ENCODE measurements around the gene DDN.

DDN gene

GRCh38 chr12:48986720-48987291 lies 12.4 kb downstream of the DDN start:
- no peak overlapping the region for H3K18ac ChIP-seq (ENCODE audit: low read length)
- no peak overlapping the region for H3K9ac ChIP-seq (ENCODE audit: low read depth, low read length, poor library complexity)
- H3K27ac ChIP-seq (replicated peaks; ENCODE audit: low read length): no peak overlapping the region
- H3K27me3 ChIP-seq (ENCODE audit: control insufficient read depth in 3 of 3, insufficient read depth in 3 of 3, low read depth in 1 of 3, low read length in 3 of 3): peaks cover 35 to 86% (median 77%) of the 10 kb centered on the region in 3 experiments
- H3K4me3 ChIP-seq (ENCODE audit: low read length in 2 of 2): no peak overlapping the region
- no peak overlapping the region for H4K91ac ChIP-seq (ENCODE audit: low read depth, low read length, poor library complexity)
- H4K8ac ChIP-seq (ENCODE audit: low read depth, low read length): no peak overlapping the region
- H2BK12ac ChIP-seq (ENCODE audit: low read length): no peak overlapping the region
- H3K14ac ChIP-seq (ENCODE audit: low read length): no peak overlapping the region
- no peak overlapping the region for H3K4ac ChIP-seq (ENCODE audit: low read length)
- H3K23ac ChIP-seq (ENCODE audit: low read depth, low read length, poor library complexity): no peak overlapping the region
- no peaks in the 10 kb centered on the region for H3K9me3 ChIP-seq (replicated peaks in 1 of 2; ENCODE audit: control insufficient read depth in 2 of 2, insufficient read depth in 1 of 2, low read depth in 1 of 2, low read length in 2 of 2)
- peaks cover 14 to 18% of the 10 kb centered on the region in 2 donors for H3K4me1 ChIP-seq (ENCODE audit: control insufficient read depth in 2 of 2, insufficient read depth in 1 of 2, low read depth in 1 of 2, low read length in 2 of 2)
- H2BK120ac ChIP-seq (ENCODE audit: low read depth, low read length): no peak overlapping the region
- peak; percentile 93 for DNase-seq (ENCODE audit: low spot score)
- H3K36me3 ChIP-seq (replicated peaks in 1 of 2; ENCODE audit: control insufficient read depth in 2 of 2, insufficient read depth in 2 of 2, low read length in 2 of 2): no peaks in the 10 kb centered on the region
- peak overlapping the region; percentile 27 for H3K4me2 ChIP-seq (ENCODE audit: insufficient read depth, low read length, poor library complexity, severe bottlenecking)
- no peak overlapping the region for H2BK5ac ChIP-seq (ENCODE audit: low read length)
- H3K79me1 ChIP-seq (ENCODE audit: low read depth, low read length): no peaks in the 10 kb centered on the region
- H2BK15ac ChIP-seq (ENCODE audit: low read length): no peak overlapping the region
- WGBS, 2 donors (ENCODE audit: extremely low coverage in 2 of 2, insufficient read length in 2 of 2, insufficient replicate concordance in 1 of 2): no CpG with 5 or more reads among the region's 23 CpGs
- no peak overlapping the region for H2AK5ac ChIP-seq (ENCODE audit: low read depth, low read length)
- H2AFZ ChIP-seq (ENCODE audit: low read length): peak overlapping the region; percentile 83

GRCh38 chr12:48985901-48986300 lies 13.3 kb downstream of the DDN start:
- Histone ChIP-seq H2BK12ac (ENCODE audit: low read length) (no peak overlapping the region), H2BK5ac (ENCODE audit: low read length) (no peak overlapping the region), H3K36me3 (replicated peaks in 1 of 2; ENCODE audit: control insufficient read depth in 2 of 2, insufficient read depth in 2 of 2, low read length in 2 of 2) (no peaks in the 10 kb centered on the region), H3K23ac (ENCODE audit: low read depth, low read length, poor library complexity) (no peak overlapping the region), H3K4me3 (ENCODE audit: low read length in 2 of 2) (no peak overlapping the region), H2AFZ (ENCODE audit: low read length) (no peak overlapping the region), H4K91ac (ENCODE audit: low read depth, low read length, poor library complexity) (no peak overlapping the region), H3K4me1 (ENCODE audit: control insufficient read depth in 2 of 2, insufficient read depth in 1 of 2, low read depth in 1 of 2, low read length in 2 of 2) (peaks cover 14 to 21% of the 10 kb centered on the region in 2 donors), H3K18ac (ENCODE audit: low read length) (peak overlapping the region; percentile 5), H4K8ac (ENCODE audit: low read depth, low read length) (no peak overlapping the region), H3K14ac (ENCODE audit: low read length) (no peak overlapping the region), H2BK120ac (ENCODE audit: low read depth, low read length) (no peak overlapping the region), H3K9me3 (replicated peaks in 1 of 2; ENCODE audit: control insufficient read depth in 2 of 2, insufficient read depth in 1 of 2, low read depth in 1 of 2, low read length in 2 of 2) (peaks cover 0 to 2% of the 10 kb centered on the region in 2 donors), H3K4ac (ENCODE audit: low read length) (no peak overlapping the region), H3K9ac (ENCODE audit: low read depth, low read length, poor library complexity) (no peak overlapping the region), H2BK15ac (ENCODE audit: low read length) (no peak overlapping the region), H3K4me2 (ENCODE audit: insufficient read depth, low read length, poor library complexity, severe bottlenecking) (no peak overlapping the region), H3K79me1 (ENCODE audit: low read depth, low read length) (no peaks in the 10 kb centered on the region), H3K27ac (replicated peaks; ENCODE audit: low read length) (no peak overlapping the region), H3K27me3 (ENCODE audit: control insufficient read depth in 3 of 3, insufficient read depth in 3 of 3, low read depth in 1 of 3, low read length in 3 of 3) (peaks cover 43 to 88% (median 82%) of the 10 kb centered on the region in 3 experiments), H2AK5ac (ENCODE audit: low read depth, low read length) (no peak overlapping the region)
- no CpG with 5 or more reads among the region's 2 CpGs for WGBS, 2 donors (ENCODE audit: extremely low coverage in 2 of 2, insufficient read length in 2 of 2, insufficient replicate concordance in 1 of 2)
- DNase-seq (ENCODE audit: low spot score): no peak

- Histone ChIP-seq H3K79me1 (ENCODE audit: low read depth, low read length) (no peaks in the 10 kb centered on the region), H4K91ac (ENCODE audit: low read depth, low read length, poor library complexity) (no peak overlapping the region), H3K4me2 (ENCODE audit: insufficient read depth, low read length, poor library complexity, severe bottlenecking) (no peak overlapping the region), H2AK5ac (ENCODE audit: low read depth, low read length) (no peak overlapping the region), H2BK15ac (ENCODE audit: low read length) (no peak overlapping the region), H2BK5ac (ENCODE audit: low read length) (no peak overlapping the region), H3K27me3 (ENCODE audit: control insufficient read depth in 3 of 3, insufficient read depth in 3 of 3, low read depth in 1 of 3, low read length in 3 of 3) (peaks cover 45 to 88% (median 86%) of the 10 kb centered on the region in 3 experiments), H2BK120ac (ENCODE audit: low read depth, low read length) (no peak overlapping the region), H3K9me3 (replicated peaks in 1 of 2; ENCODE audit: control insufficient read depth in 2 of 2, insufficient read depth in 1 of 2, low read depth in 1 of 2, low read length in 2 of 2) (peaks cover 0 to 2% of the 10 kb centered on the region in 2 donors), H3K14ac (ENCODE audit: low read length) (no peak overlapping the region), H3K4ac (ENCODE audit: low read length) (no peak overlapping the region), H3K18ac (ENCODE audit: low read length) (peak overlapping the region; percentile 23), H4K8ac (ENCODE audit: low read depth, low read length) (no peak overlapping the region), H2AFZ (ENCODE audit: low read length) (no peak overlapping the region), H3K27ac (replicated peaks; ENCODE audit: low read length) (no peak overlapping the region), H3K9ac (ENCODE audit: low read depth, low read length, poor library complexity) (no peak overlapping the region), H3K4me3 (ENCODE audit: low read length in 2 of 2) (no peak overlapping the region), H2BK12ac (ENCODE audit: low read length) (no peak overlapping the region), H3K23ac (ENCODE audit: low read depth, low read length, poor library complexity) (no peak overlapping the region), H3K4me1 (ENCODE audit: control insufficient read depth in 2 of 2, insufficient read depth in 1 of 2, low read depth in 1 of 2, low read length in 2 of 2) (peaks cover 10 to 22% of the 10 kb centered on the region in 2 donors), H3K36me3 (replicated peaks in 1 of 2; ENCODE audit: control insufficient read depth in 2 of 2, insufficient read depth in 2 of 2, low read length in 2 of 2) (no peaks in the 10 kb centered on the region)
- WGBS, 2 donors (ENCODE audit: extremely low coverage in 2 of 2, insufficient read length in 2 of 2, insufficient replicate concordance in 1 of 2): no CpG with 5 or more reads among the region's 10 CpGs
- DNase-seq (ENCODE audit: low spot score): no peak
Measured at GRCh38 chr12:48985475-48985897, 13.7 kb downstream of the DDN start.

- Histone ChIP-seq H2AFZ (ENCODE audit: low read length) (no peak overlapping the region), H2BK120ac (ENCODE audit: low read depth, low read length) (no peak overlapping the region), H2BK15ac (ENCODE audit: low read length) (no peak overlapping the region), H3K14ac (ENCODE audit: low read length) (no peak overlapping the region), H2BK12ac (ENCODE audit: low read length) (no peak overlapping the region), H2AK5ac (ENCODE audit: low read depth, low read length) (no peak overlapping the region), H4K91ac (ENCODE audit: low read depth, low read length, poor library complexity) (no peak overlapping the region), H3K27me3 (ENCODE audit: control insufficient read depth in 3 of 3, insufficient read depth in 3 of 3, low read depth in 1 of 3, low read length in 3 of 3) (peaks cover 68 to 98% (median 90%) of the 10 kb centered on the region in 3 experiments), H3K36me3 (replicated peaks in 1 of 2; ENCODE audit: control insufficient read depth in 2 of 2, insufficient read depth in 2 of 2, low read length in 2 of 2) (no peaks in the 10 kb centered on the region), H3K4ac (ENCODE audit: low read length) (no peak overlapping the region), H3K4me1 (ENCODE audit: control insufficient read depth in 2 of 2, insufficient read depth in 1 of 2, low read depth in 1 of 2, low read length in 2 of 2) (peaks cover 12 to 30% of the 10 kb centered on the region in 2 donors), H3K4me3 (ENCODE audit: low read length in 2 of 2) (no peak overlapping the region), H3K27ac (replicated peaks; ENCODE audit: low read length) (no peak overlapping the region), H3K4me2 (ENCODE audit: insufficient read depth, low read length, poor library complexity, severe bottlenecking) (no peak overlapping the region), H3K9ac (ENCODE audit: low read depth, low read length, poor library complexity) (no peak overlapping the region), H3K9me3 (replicated peaks in 1 of 2; ENCODE audit: control insufficient read depth in 2 of 2, insufficient read depth in 1 of 2, low read depth in 1 of 2, low read length in 2 of 2) (peaks cover 0 to 2% of the 10 kb centered on the region in 2 donors), H3K18ac (ENCODE audit: low read length) (no peak overlapping the region), H4K8ac (ENCODE audit: low read depth, low read length) (no peak overlapping the region), H3K79me1 (ENCODE audit: low read depth, low read length) (no peaks in the 10 kb centered on the region), H2BK5ac (ENCODE audit: low read length) (no peak overlapping the region), H3K23ac (ENCODE audit: low read depth, low read length, poor library complexity) (no peak overlapping the region)
- no CpG with 5 or more reads among the region's 6 CpGs for WGBS, 2 donors (ENCODE audit: extremely low coverage in 2 of 2, insufficient read length in 2 of 2, insufficient replicate concordance in 1 of 2)
- no peak for DNase-seq (ENCODE audit: low spot score)
Measured at GRCh38 chr12:48982397-48983080, 16.6 kb downstream of the DDN start.

Data from neuronal stem cell (in vitro differentiated cells).